ENCODE measurements around the gene ARAP3.

- TF ChIP-seq, protein P1, sequence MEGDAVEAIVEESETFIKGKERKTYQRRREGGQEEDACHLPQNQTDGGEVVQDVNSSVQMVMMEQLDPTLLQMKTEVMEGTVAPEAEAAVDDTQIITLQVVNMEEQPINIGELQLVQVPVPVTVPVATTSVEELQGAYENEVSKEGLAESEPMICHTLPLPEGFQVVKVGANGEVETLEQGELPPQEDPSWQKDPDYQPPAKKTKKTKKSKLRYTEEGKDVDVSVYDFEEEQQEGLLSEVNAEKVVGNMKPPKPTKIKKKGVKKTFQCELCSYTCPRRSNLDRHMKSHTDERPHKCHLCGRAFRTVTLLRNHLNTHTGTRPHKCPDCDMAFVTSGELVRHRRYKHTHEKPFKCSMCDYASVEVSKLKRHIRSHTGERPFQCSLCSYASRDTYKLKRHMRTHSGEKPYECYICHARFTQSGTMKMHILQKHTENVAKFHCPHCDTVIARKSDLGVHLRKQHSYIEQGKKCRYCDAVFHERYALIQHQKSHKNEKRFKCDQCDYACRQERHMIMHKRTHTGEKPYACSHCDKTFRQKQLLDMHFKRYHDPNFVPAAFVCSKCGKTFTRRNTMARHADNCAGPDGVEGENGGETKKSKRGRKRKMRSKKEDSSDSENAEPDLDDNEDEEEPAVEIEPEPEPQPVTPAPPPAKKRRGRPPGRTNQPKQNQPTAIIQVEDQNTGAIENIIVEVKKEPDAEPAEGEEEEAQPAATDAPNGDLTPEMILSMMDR (IDR thresholded peaks at IDR 0.05): no peak
- TF ChIP-seq POLR2A (IDR thresholded peaks at IDR 0.05): no peak
Measured at GRCh38 chr5:141640051-141640415, 42.0 kb downstream of the ARAP3 start.

Data from testis (tissue), 2 donors.